ENCODE measurements around the gene CAP2.
"Not testable (repeated sequence)": the region's sequence is repeated elsewhere in the genome, so short reads cannot be mapped to it uniquely, and the experiment has no call there.

Gene CAP2

GRCh38 chr6:17410281-17410680 lies 16.9 kb downstream of the CAP2 start:
- Histone ChIP-seq H3K79me2 (ENCODE audit: insufficient read depth, low read length) (no peaks in the 10 kb centered on the region), H3K9ac (ENCODE audit: low read length) (no peak overlapping the region), H3K4me2 (ENCODE audit: low read length) (no peak overlapping the region), H3K9me2 (ENCODE audit: low read depth, low read length) (no peaks in the 10 kb centered on the region), H3K27ac (ENCODE audit: low read depth, low read length, poor library complexity, severe bottlenecking) (no peak overlapping the region), H3K36me3 (ENCODE audit: insufficient read depth, low read length) (no peaks in the 10 kb centered on the region), H3K9me3 (ENCODE audit: low read length) (no peaks in the 10 kb centered on the region), H3K27me3 (ENCODE audit: insufficient read depth, low read length) (no peaks in the 10 kb centered on the region), H2AFZ (ENCODE audit: low read length) (no peak overlapping the region), H3K4me3 (ENCODE audit: low read depth, low read length, poor library complexity, severe bottlenecking) (no peak overlapping the region), H3K4me1 (ENCODE audit: insufficient read depth, low read length, severe bottlenecking) (no peaks in the 10 kb centered on the region), H4K20me1 (ENCODE audit: insufficient read depth, low read length) (no peaks in the 10 kb centered on the region), H3F3A (ENCODE audit: insufficient read depth, low read length) (no peaks in the 10 kb centered on the region)
- no peak for TF ChIP-seq EZH2 (IDR thresholded peaks at IDR 0.05; ENCODE audit: borderline replicate concordance, low read length)
- no peak for TF ChIP-seq CTCF (IDR thresholded peaks at IDR 0.05; ENCODE audit: low read length)

- H3K9ac ChIP-seq (ENCODE audit: low read length), result no peak overlapping the region
Observed at GRCh38 chr6:17413313-17413750, 19.9 kb downstream of the CAP2 start.

GRCh38 chr6:17414395-17414794 lies 21.0 kb downstream of the CAP2 start:
- H3K27me3 ChIP-seq (ENCODE audit: insufficient read depth, low read length); H3K9me3 ChIP-seq (ENCODE audit: low read length); H4K20me1 ChIP-seq (ENCODE audit: insufficient read depth, low read length); H3K9ac ChIP-seq (ENCODE audit: low read length); H3K36me3 ChIP-seq (ENCODE audit: insufficient read depth, low read length); H3K9me2 ChIP-seq (ENCODE audit: low read depth, low read length); H3K4me3 ChIP-seq (ENCODE audit: low read depth, low read length, poor library complexity, severe bottlenecking); H3K79me2 ChIP-seq (ENCODE audit: insufficient read depth, low read length); H3K4me1 ChIP-seq (ENCODE audit: insufficient read depth, low read length, severe bottlenecking); H2AFZ ChIP-seq (ENCODE audit: low read length); H3K4me2 ChIP-seq (ENCODE audit: low read length); H3K27ac ChIP-seq (ENCODE audit: low read depth, low read length, poor library complexity, severe bottlenecking); H3F3A ChIP-seq (ENCODE audit: insufficient read depth, low read length): not testable (repeated sequence)

More at GRCh38 chr6:17413313-17413750, 19.9 kb downstream of the CAP2 start:
- Histone ChIP-seq H3K27ac (ENCODE audit: low read depth, low read length, poor library complexity, severe bottlenecking) (no peak overlapping the region), H3K27me3 (ENCODE audit: insufficient read depth, low read length) (no peaks in the 10 kb centered on the region; the same call in 1 of the 2 replicates), H3K4me3 (ENCODE audit: low read depth, low read length, poor library complexity, severe bottlenecking) (no peak overlapping the region), H3K36me3 (ENCODE audit: insufficient read depth, low read length) (no peaks in the 10 kb centered on the region), H3K9me2 (ENCODE audit: low read depth, low read length) (no peaks in the 10 kb centered on the region), H4K20me1 (ENCODE audit: insufficient read depth, low read length) (no peaks in the 10 kb centered on the region), H3K9me3 (ENCODE audit: low read length) (no peaks in the 10 kb centered on the region), H2AFZ (ENCODE audit: low read length) (no peak overlapping the region), H3K4me2 (ENCODE audit: low read length) (no peak overlapping the region), H3K79me2 (ENCODE audit: insufficient read depth, low read length) (no peaks in the 10 kb centered on the region), H3K4me1 (ENCODE audit: insufficient read depth, low read length, severe bottlenecking) (no peaks in the 10 kb centered on the region), H3F3A (ENCODE audit: insufficient read depth, low read length) (no peaks in the 10 kb centered on the region)
- TF ChIP-seq CTCF (IDR thresholded peaks at IDR 0.05; ENCODE audit: low read length), result no peak
- TF ChIP-seq EZH2 (IDR thresholded peaks at IDR 0.05; ENCODE audit: borderline replicate concordance, low read length), result no peak

GRCh38 chr6:17415321-17415720 lies 21.9 kb downstream of the CAP2 start:
- Histone ChIP-seq H3K9me2 (ENCODE audit: low read depth, low read length) (no peaks in the 10 kb centered on the region), H3K4me3 (ENCODE audit: low read depth, low read length, poor library complexity, severe bottlenecking) (no peak overlapping the region), H2AFZ (ENCODE audit: low read length) (no peak overlapping the region), H3K9me3 (ENCODE audit: low read length) (no peaks in the 10 kb centered on the region), H3F3A (ENCODE audit: insufficient read depth, low read length) (no peaks in the 10 kb centered on the region), H3K4me2 (ENCODE audit: low read length) (no peak overlapping the region), H3K79me2 (ENCODE audit: insufficient read depth, low read length) (no peaks in the 10 kb centered on the region), H3K27ac (ENCODE audit: low read depth, low read length, poor library complexity, severe bottlenecking) (no peak overlapping the region), H3K9ac (ENCODE audit: low read length) (no peak overlapping the region), H3K4me1 (ENCODE audit: insufficient read depth, low read length, severe bottlenecking) (no peaks in the 10 kb centered on the region), H4K20me1 (ENCODE audit: insufficient read depth, low read length) (no peaks in the 10 kb centered on the region), H3K36me3 (ENCODE audit: insufficient read depth, low read length) (no peaks in the 10 kb centered on the region), H3K27me3 (ENCODE audit: insufficient read depth, low read length) (no peaks in the 10 kb centered on the region; the same call in 1 of the 2 replicates)
- TF ChIP-seq CTCF (IDR thresholded peaks at IDR 0.05; ENCODE audit: low read length) (no peak), EZH2 (IDR thresholded peaks at IDR 0.05; ENCODE audit: borderline replicate concordance, low read length) (no peak)

Data from OCI-LY1 (cell line).